PC-9 (cell line): ENCODE data around the gene LRCH3.

Experiments
- CTCF ChIP-seq: fragments of 200-600 bp; sonication (generic); conservative IDR thresholded peaks from 2 replicates; pipeline ENCODE4 v1.6.1; 2017; ENCODE audit warnings: mixed run types, antibody characterized with exemption, mild to moderate bottlenecking, moderate library complexity
- EZH2 ChIP-seq: fragments of 200-600 bp; sonication (generic); IDR thresholded peaks from 2 replicates; pipeline ENCODE4 v1.8.0; 2017; ENCODE audit warnings: antibody characterized with exemption, low read depth

GRCh38 chr3:197856199-197856816, 65.3 kb downstream of the LRCH3 start:
- no peak for TF ChIP-seq CTCF
- no peak for TF ChIP-seq EZH2
